Ovary (tissue), 9 donors: ENCODE data around the gene BICRA. TPM values are rescaled to one million over a fixed set of nuclear protein-coding genes. Genes with fewer than 3 reads are reported as not detected.
"Not testable (repeated sequence)": the region's sequence is repeated elsewhere in the genome, so short reads cannot be mapped to it uniquely, and the experiment has no call there.

ENCODE experiments used
- DNase-seq, 5 donors: peaks; one replicate each; pipeline ENCODE4 v3.0.0-alpha.2; 2019 to 2020
- H3K27ac ChIP-seq, 2 donors: fragments of 200-600 bp; one replicate each; pipeline versions ENCODE4 v1.5.1 to v1.8.0; 2019 to 2022
- H3K27me3 ChIP-seq: fragments of 200-600 bp; one replicate; pipeline ENCODE4 v1.8.0; 2022
- H3K36me3 ChIP-seq: fragments of 200-600 bp; sonication (generic); one replicate; pipeline ENCODE4 v1.5.1; 2019
- H3K4me1 ChIP-seq: one replicate; pipeline ENCODE4 v1.8.1; 2013; ENCODE audit warnings: mild to moderate bottlenecking, moderate library complexity; ENCODE audit not compliant: insufficient read depth
- H3K4me3 ChIP-seq: fragments of 200-600 bp; sonication (generic); one replicate; pipeline ENCODE4 v1.5.1; 2017
- H3K9me3 ChIP-seq, 2 donors: fragments of 200-600 bp in 1 of 2; sonication (generic) in 1 of 2; one replicate each; pipeline versions ENCODE4 v1.5.1 to v1.8.1; 2013 to 2019; ENCODE audit warnings: mild to moderate bottlenecking in 1 of 2, moderate library complexity in 1 of 2
- CTCF ChIP-seq, 3 donors: fragments of 450-650 bp in 2 of 3; fragments of 200-600 bp in 1 of 3; IDR thresholded peaks; one replicate each; pipeline versions ENCODE4 v1.5.1 to v1.8.0; 2016 to 2022; ENCODE audit warnings: antibody characterized with exemption in 3 of 3, mild to moderate bottlenecking in 1 of 3
- EP300 ChIP-seq: sonication (generic); formaldehyde crosslinking; IDR thresholded peaks from one replicate; pipeline ENCODE4 v1.6.1; 2017; ENCODE audit warnings: antibody characterized with exemption
- POLR2A ChIP-seq: fragments of 450-650 bp; IDR thresholded peaks from one replicate; pipeline ENCODE4 v1.6.1; 2017; ENCODE audit warnings: antibody characterized with exemption, mild to moderate bottlenecking, moderate library complexity
- WGBS, 3 donors: extraction: QIAGEN DNeasy Blood & Tissue Kit in 1 of 3; methylation state at CpG; one replicate each; pipeline versions ENCODE4 v1.1.5 to v1.1.7; 2013 to 2017; 5-methylcytosine and 5-hydroxymethylcytosine counted together
- intact Hi-C, 4 donors: fragments of 100-400 bp; cut with DNase I; formaldehyde crosslinking; loops; one replicate each; pipeline versions ENCODE4 v1.11.0 to v1.15.1; 2022 to 2023
- polyA plus RNA-seq, 2 donors: library from polyadenylated mRNA; stranded (reverse); fragments of 200-250 nt in 1 of 2; fragments of 350-450 nt in 1 of 2; fragmentation: Illumina TruSeq in 1 of 2; extraction: RNeasy Lipid Tissue Mini Kit (QIAGEN cat#74804) in 1 of 2; gene quantifications; one replicate each; pipeline ENCODE4 v1.2.3, GENCODE V29; 2013 to 2014
- total RNA-seq, 7 donors: library from RNA; depleted of rRNA in 2 of 7; stranded (reverse); fragments of >200 nt in 2 of 7; fragmentation: NEBNext Ultra II Directional in 3 of 7; extraction: Animal tissue kit (Norgen Biotek cat#: 25700) in 3 of 7; gene quantifications; one replicate each; pipeline versions ENCODE4 v1.1.0 to v1.2.4, GENCODE V29; 2016 to 2023
- donor health status: DM: no; HTN: no; CAD: no; lungs with moderate emphysema.
- donor health status: DM: no; HTN: no; CAD: no.
- donor health status: Bipolar disorder and iron deficiency.
- donor health status: DM: yes; HTN: yes; CAD: no.
- donor health status: DM: no; HTN: no; CAD: no.
- donor health status: DM: yes; HTN: yes; CAD: no.

BICRA gene
- total and polyA plus RNA-seq, 9 donors = 3.7 to 21.7 (median 12.9) TPM

- intact Hi-C loops = no loop called here
- 83 to 89% (median 84%) methylated on average over 18 of the region's 18 CpGs for WGBS, 3 donors
- no peak for DNase-seq
- TF ChIP-seq CTCF (IDR thresholded peaks at IDR 0.05) = no peak
- TF ChIP-seq POLR2A = no peak
- no peak for TF ChIP-seq EP300
- no peak overlapping the region for H3K27ac ChIP-seq
- no peaks in the 10 kb centered on the region for H3K27me3 ChIP-seq
- peaks cover 5% of the 10 kb centered on the region for H3K4me1 ChIP-seq
- no peaks in the 10 kb centered on the region for H3K36me3 ChIP-seq
- H3K9me3 ChIP-seq = no peaks in the 10 kb centered on the region
- no peak overlapping the region for H3K4me3 ChIP-seq
Measured at GRCh38 chr19:47631681-47632446, 22.9 kb downstream of the BICRA start.

DNA sequence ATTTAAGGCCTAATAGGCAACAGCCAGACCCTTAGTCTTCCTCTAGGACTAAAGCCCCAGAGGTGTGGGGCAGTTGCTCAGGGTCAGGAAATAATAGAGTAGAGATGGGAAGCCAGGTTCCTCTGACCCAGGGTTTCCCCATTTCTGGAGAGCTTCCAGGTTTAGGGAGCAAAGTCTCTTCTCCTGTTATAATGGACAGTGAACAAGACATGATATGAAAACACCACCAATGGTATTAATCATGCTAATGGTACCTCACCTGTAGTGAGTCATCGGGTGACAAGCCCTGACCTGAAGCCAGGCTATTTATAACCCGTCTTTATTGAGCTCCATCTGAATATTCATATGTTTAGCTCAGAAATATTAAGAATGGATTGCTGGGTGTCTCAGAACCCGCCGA, 24.6 kb downstream of the BICRA start:
- TF ChIP-seq POLR2A (no peak), CTCF (IDR thresholded peaks at IDR 0.05) (no peak), EP300 (no peak)
- Histone ChIP-seq H3K27ac (no peak overlapping the region), H3K36me3 (no peaks in the 10 kb centered on the region), H3K27me3 (no peaks in the 10 kb centered on the region), H3K4me1 (peaks cover 5% of the 10 kb centered on the region), H3K9me3 (no peaks in the 10 kb centered on the region), H3K4me3 (no peak overlapping the region)
- intact Hi-C loops = no loop called here
- WGBS, 3 donors = 91 to 96% (median 92%) methylated on average over 4 of the region's 4 CpGs
- DNase-seq = no peak

GRCh38 chr19:47633996-47634395, 25.1 kb downstream of the BICRA start:
- no peaks in the 10 kb centered on the region for H3K36me3 ChIP-seq
- no peaks in the 10 kb centered on the region for H3K9me3 ChIP-seq
- intact Hi-C loops = no loop called here
- H3K4me3 ChIP-seq = no peak overlapping the region
- TF ChIP-seq EP300 (no peak), CTCF (IDR thresholded peaks at IDR 0.05) (no peak), POLR2A (no peak)
- 83 to 85% (median 84%) methylated on average over 11 of the region's 11 CpGs for WGBS, 3 donors
- no peak overlapping the region for H3K27ac ChIP-seq
- DNase-seq = no peak
- peaks cover 5% of the 10 kb centered on the region for H3K4me1 ChIP-seq
- H3K27me3 ChIP-seq = no peaks in the 10 kb centered on the region

- H3K36me3 ChIP-seq, H3K27me3 ChIP-seq, H3K27ac ChIP-seq, intact Hi-C loops, H3K9me3 ChIP-seq, H3K4me3 ChIP-seq, H3K4me1 ChIP-seq, DNase-seq: not testable (repeated sequence)
- WGBS, 3 donors = 80 to 94% (median 92%) methylated on average over 6 of the region's 6 CpGs
Measured at GRCh38 chr19:47635152-47635754, 26.3 kb downstream of the BICRA start.

DNA sequence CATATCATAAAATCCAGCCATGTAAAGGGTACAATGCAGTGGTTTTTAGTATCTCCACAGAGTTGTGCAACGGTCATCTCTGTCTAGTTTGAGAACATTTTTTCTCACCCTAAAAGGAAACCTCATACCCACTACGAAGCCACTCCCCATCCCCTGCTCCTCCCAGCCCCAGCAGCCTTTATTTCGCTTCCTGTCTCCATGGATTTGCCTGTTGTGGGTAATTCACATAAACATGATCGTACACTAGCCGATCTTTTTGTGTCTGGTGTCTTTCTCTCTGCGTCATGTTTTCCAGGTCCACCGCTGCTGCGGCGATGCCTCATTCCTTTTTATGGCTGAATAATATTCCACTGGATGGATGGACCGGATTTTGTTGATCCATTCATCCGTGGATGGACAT, 28.6 kb downstream of the BICRA start:
- Histone ChIP-seq H3K9me3 (no peaks in the 10 kb centered on the region), H3K4me1 (no peaks in the 10 kb centered on the region), H3K27ac (no peak overlapping the region), H3K36me3 (no peaks in the 10 kb centered on the region), H3K27me3 (no peaks in the 10 kb centered on the region), H3K4me3 (no peak overlapping the region)
- intact Hi-C loops = no loop called here
- TF ChIP-seq POLR2A = no peak
- no peak for TF ChIP-seq EP300
- no peak for TF ChIP-seq CTCF (IDR thresholded peaks at IDR 0.05)
- WGBS, 3 donors = 84 to 91% (median 88%) methylated on average over 10 to 11 of the region's 11 CpGs
- DNase-seq = no peak
